ENCODE data around the gene RTF1. TPM values are rescaled to one million over a fixed set of nuclear protein-coding genes. Genes with fewer than 3 reads are reported as not detected.

RTF1 gene
- total RNA-seq, 3 donors from 2014 or later, result 33.1 to 49.0 (median 34.2) TPM

DNA sequence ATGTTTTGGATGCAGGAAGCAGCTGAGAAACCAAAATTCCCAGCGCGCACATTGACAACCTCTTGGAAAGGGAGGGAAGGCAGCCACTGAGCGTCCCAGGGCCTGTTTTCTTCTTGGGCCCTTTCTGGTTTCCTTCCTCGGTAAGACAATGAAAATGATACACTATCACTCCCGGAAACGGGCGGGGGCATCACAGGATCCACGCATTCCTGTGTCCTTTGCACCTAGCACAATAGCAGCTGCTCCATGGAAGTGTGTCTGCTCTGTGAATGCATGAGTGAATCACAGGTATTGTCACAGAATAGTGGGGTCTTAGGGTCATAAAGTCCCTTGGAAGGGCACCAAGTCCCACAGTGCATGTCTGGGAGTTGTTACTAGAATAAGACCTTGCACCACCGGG, 70.5 kb downstream of the RTF1 start:
- peaks cover under 1 to 2% of the 10 kb centered on the region in 2 donors for H3K4me1 ChIP-seq
- intact Hi-C loops (cut with DNase I; ENCODE audit: low total_unique reads), result no loop called here
- H3K9me3 ChIP-seq, result no peaks in the 10 kb centered on the region
- no peak overlapping the region for H3K4me3 ChIP-seq
- TF ChIP-seq, protein P1, sequence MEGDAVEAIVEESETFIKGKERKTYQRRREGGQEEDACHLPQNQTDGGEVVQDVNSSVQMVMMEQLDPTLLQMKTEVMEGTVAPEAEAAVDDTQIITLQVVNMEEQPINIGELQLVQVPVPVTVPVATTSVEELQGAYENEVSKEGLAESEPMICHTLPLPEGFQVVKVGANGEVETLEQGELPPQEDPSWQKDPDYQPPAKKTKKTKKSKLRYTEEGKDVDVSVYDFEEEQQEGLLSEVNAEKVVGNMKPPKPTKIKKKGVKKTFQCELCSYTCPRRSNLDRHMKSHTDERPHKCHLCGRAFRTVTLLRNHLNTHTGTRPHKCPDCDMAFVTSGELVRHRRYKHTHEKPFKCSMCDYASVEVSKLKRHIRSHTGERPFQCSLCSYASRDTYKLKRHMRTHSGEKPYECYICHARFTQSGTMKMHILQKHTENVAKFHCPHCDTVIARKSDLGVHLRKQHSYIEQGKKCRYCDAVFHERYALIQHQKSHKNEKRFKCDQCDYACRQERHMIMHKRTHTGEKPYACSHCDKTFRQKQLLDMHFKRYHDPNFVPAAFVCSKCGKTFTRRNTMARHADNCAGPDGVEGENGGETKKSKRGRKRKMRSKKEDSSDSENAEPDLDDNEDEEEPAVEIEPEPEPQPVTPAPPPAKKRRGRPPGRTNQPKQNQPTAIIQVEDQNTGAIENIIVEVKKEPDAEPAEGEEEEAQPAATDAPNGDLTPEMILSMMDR (IDR thresholded peaks at IDR 0.05), result no peak
- no peak for TF ChIP-seq POLR2A (IDR thresholded peaks at IDR 0.05)
- no peak for TF ChIP-seq POLR2AphosphoS5 (IDR thresholded peaks at IDR 0.05)
- peaks cover 6% of the 10 kb centered on the region for H3K36me3 ChIP-seq
- DNase-seq (ENCODE audit: low spot score in 2 of 2), result no peak
- H3K27ac ChIP-seq, result no peak overlapping the region
- peaks cover 0 to 10% of the 10 kb centered on the region in 2 donors for H3K27me3 ChIP-seq

DNA sequence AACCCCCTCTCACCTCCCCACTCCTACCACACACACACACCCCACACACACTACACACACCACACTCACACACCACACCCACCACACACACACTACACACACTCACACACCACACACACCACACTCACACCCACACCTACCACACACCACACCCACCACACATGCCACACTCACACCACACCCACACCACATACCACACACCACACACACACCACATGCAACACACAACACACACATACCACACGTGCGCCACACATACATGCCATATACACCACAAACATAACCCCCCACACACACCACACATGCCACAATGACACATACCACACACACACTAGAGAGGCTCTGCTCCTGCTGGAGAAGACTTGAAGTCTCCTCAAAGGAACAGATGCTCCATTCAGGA, 70.9 kb downstream of the RTF1 start:
- Histone ChIP-seq H3K4me1 (peaks cover 5 to 6% of the 10 kb centered on the region in 2 donors), H3K27me3 (peaks cover 0 to 10% of the 10 kb centered on the region in 2 donors), H3K9me3 (no peaks in the 10 kb centered on the region), H3K27ac (no peak overlapping the region), H3K4me3 (no peak overlapping the region), H3K36me3 (peaks cover 2% of the 10 kb centered on the region)
- intact Hi-C loops (cut with DNase I; ENCODE audit: low total_unique reads), result no loop called here
- DNase-seq (ENCODE audit: low spot score in 2 of 2), result no peak
- TF ChIP-seq, protein P1 (IDR thresholded peaks at IDR 0.05), result no peak
- TF ChIP-seq POLR2AphosphoS5 (IDR thresholded peaks at IDR 0.05), result no peak
- TF ChIP-seq POLR2A (IDR thresholded peaks at IDR 0.05), result no peak

DNA sequence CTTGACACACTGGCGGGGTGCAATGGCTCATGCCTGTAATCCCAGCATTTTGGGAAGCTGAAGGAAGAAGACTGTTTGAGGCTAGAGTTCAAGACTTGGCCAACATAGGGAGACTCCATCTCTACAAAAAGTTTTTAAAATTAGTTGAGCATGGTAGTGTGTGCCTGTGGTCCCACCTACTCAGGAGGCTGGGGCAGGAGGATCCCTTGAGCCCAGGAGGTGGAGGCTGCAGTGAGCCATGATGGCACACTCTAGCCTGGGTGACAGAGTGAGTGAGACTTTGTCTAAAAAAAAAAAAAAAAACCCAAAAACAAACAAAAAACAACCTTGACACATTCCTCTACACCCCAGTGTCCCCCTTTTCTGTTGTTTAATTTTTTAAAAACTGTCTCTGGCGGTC, 72.7 kb downstream of the RTF1 start:
- Histone ChIP-seq H3K36me3 (no peaks in the 10 kb centered on the region), H3K9me3 (no peaks in the 10 kb centered on the region), H3K27ac (no peak overlapping the region), H3K27me3 (peaks cover 5 to 16% of the 10 kb centered on the region in 2 donors), H3K4me3 (no peak overlapping the region), H3K4me1 (peaks cover 9 to 11% of the 10 kb centered on the region in 2 donors)
- TF ChIP-seq POLR2AphosphoS5 (IDR thresholded peaks at IDR 0.05) (no peak), POLR2A (IDR thresholded peaks at IDR 0.05) (no peak)
- TF ChIP-seq, protein P1 (IDR thresholded peaks at IDR 0.05), result no peak
- no peak for DNase-seq (ENCODE audit: low spot score in 2 of 2)
- intact Hi-C loops (cut with DNase I; ENCODE audit: low total_unique reads), result no loop called here

DNA sequence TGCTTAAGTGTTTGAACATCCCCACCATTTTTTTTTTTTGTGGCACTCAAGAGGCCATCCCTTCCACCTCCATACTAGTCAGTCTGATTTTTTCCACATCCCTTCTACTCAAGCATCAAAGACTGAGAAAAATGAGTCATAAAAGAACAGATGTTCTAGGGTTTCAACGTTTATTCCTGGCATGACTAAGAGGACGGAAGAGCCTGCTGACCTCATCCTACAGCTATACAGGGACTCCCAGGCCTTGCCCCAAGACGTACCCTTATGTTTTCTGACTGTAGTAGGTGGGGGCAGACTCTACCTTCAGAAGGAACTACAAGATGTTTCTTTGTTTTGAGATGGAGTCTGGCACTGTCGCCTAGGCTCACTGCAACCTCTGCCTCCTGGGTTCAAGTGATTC, 73.5 kb downstream of the RTF1 start:
- Histone ChIP-seq H3K27me3 (peaks cover 7 to 23% of the 10 kb centered on the region in 2 donors), H3K9me3 (no peaks in the 10 kb centered on the region), H3K27ac (no peak overlapping the region), H3K36me3 (no peaks in the 10 kb centered on the region), H3K4me3 (no peak overlapping the region), H3K4me1 (peaks cover 9 to 14% of the 10 kb centered on the region in 2 donors)
- no peak for DNase-seq (ENCODE audit: low spot score in 2 of 2)
- intact Hi-C loops (cut with DNase I; ENCODE audit: low total_unique reads), result no loop called here
- TF ChIP-seq, protein P1 (IDR thresholded peaks at IDR 0.05), result no peak
- no peak for TF ChIP-seq POLR2AphosphoS5 (IDR thresholded peaks at IDR 0.05)
- no peak for TF ChIP-seq POLR2A (IDR thresholded peaks at IDR 0.05)

DNA sequence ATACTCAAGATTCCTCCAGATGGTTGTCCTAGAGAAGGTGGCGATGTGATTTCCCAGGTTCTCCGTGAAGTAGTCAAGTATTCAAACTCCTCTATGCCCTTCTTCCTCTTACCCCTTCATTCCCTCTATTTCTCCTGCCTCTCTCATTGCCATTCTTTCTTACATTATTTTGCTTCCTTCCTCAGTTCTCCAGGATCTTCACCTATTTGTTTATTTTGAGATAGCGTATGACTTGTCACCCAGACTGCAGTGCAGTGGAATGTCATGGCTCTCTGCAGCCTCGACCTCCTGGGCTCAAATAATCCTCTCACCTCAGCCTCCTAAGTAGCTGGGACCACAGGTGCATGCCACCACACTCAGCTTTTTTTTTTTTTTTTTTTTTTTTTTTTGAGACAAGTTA, 75.0 kb downstream of the RTF1 start:
- H3K36me3 ChIP-seq, result no peaks in the 10 kb centered on the region
- H3K4me3 ChIP-seq, result no peak overlapping the region
- intact Hi-C loops (cut with DNase I; ENCODE audit: low total_unique reads), result no loop called here
- H3K4me1 ChIP-seq, result peaks cover 9 to 14% of the 10 kb centered on the region in 2 donors
- DNase-seq (ENCODE audit: low spot score in 2 of 2), result no peak
- no peaks in the 10 kb centered on the region for H3K9me3 ChIP-seq
- H3K27me3 ChIP-seq, result peaks cover 7 to 25% of the 10 kb centered on the region in 2 donors
- H3K27ac ChIP-seq, result no peak overlapping the region
- no peak for TF ChIP-seq POLR2AphosphoS5 (IDR thresholded peaks at IDR 0.05)

All from breast epithelium (tissue), 4 donors.